Endometrial microvascular endothelial cells (primary cell): ENCODE data around the gene PGGHG. TPM values are rescaled to one million over a fixed set of nuclear protein-coding genes. Genes with fewer than 3 reads are reported as not detected.
"Not testable (repeated sequence)": the region's sequence is repeated elsewhere in the genome, so short reads cannot be mapped to it uniquely, and the experiment has no call there.

Source experiments
- in situ Hi-C: cut with HindIII; loops from 2 replicates; pipeline ENCODE4 v1.10.0; 2017; ENCODE audit warnings: low sequenced_read_pairs, low pct_unique_long_range_greater_than_20kb; ENCODE audit errors: inconsistent ontology term
- total RNA-seq: library from RNA; depleted of rRNA; stranded (reverse); fragments of >200 nt; gene quantifications from one replicate; pipeline ENCODE4 v1.2.3, GENCODE V29; 2015; ENCODE audit errors: inconsistent ontology term

Gene PGGHG
- total RNA-seq, 1 donor from 2014 or later = 9.7 TPM

DNA sequence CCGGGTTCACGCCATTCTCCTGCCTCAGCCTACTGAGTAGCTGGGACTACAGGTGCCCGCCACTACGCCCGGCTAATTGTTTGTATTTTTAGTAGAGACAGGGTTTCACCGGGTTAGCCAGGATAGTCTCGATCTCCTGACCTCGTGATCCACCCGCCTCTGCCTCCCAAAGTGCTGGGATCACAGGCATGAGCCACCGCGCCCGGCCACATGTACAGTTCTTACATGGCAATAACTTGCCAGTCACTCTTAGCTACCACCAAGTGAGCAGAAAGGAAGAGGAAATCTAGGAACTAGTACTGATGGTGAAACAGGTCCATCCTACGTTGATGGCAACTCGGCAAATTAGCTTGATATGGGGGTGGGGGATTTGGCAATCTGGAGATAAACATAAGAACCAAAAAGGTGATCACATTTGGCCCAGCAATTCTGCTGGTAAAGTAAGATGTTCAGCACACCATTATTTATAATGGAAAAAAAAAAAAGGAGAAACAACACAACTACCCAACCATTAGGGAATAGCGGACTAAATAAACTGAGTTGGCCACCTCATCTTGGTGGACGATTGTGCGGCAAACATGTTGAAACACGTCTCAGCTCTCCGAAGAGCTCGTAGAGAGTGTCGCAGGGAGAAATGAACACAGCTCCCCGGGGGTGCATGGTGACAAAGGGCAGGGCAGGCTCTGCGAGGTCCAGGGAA is 5.4 kb upstream of the PGGHG start:
- in situ Hi-C loops = no loop called here

- in situ Hi-C loops = no loop called here
Measured at GRCh38 chr11:284105-285020, 4.6 kb upstream of the PGGHG start.

- in situ Hi-C loops = no loop called here
Measured at GRCh38 chr11:285021-285893, 3.7 kb upstream of the PGGHG start.

- in situ Hi-C loops = no loop called here
Measured at GRCh38 chr11:285894-286220, 3.1 kb upstream of the PGGHG start.

DNA sequence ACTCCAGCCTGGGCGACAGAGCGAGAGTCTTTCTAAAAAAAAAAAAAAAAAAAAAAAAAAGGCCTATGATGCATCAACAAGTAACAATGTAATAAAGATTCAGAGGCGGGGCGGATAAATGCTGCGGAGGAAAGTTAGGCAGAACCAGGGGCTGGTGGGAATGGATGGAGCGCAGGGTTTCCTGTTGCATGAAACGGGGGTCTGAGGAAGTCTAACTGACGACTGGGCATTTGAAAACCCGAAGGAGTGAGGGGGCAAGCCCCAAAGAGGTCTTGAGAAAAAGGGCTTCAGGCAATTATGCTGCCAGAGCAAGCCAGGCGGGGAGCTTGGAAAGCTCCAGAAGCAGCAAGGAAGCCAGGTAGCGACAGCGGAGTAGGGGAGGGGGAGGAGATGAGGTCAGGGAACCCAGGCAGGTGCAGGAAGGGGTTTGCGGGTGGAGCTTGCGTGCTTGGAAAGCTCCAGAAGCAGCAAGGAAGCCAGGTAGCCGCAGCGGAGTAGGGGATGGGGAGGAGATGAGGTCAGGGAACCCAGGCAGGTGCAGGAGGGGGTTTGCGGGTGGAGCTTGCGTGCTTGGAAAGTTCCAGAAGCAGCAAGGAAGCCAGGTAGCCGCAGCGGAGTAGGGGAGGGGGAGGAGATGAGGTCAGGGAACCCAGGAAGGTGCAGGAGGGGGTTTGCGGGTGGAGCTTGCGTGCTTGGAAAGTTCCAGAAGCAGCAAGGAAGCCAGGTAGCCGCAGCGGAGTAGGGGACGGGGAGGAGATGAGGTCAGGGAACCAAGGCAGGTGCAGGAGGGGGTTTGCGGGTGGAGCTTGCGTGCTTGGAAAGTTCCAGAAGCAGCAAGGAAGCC is 1.7 kb upstream of the PGGHG start:
- in situ Hi-C loops = not testable (repeated sequence)

GRCh38 chr11:287821-288477 is 977 bp upstream of the PGGHG start:
- in situ Hi-C loops = no loop called here

GRCh38 chr11:289398-289711 is 429 bp downstream of the PGGHG start:
- in situ Hi-C loops = no loop called here

DNA sequence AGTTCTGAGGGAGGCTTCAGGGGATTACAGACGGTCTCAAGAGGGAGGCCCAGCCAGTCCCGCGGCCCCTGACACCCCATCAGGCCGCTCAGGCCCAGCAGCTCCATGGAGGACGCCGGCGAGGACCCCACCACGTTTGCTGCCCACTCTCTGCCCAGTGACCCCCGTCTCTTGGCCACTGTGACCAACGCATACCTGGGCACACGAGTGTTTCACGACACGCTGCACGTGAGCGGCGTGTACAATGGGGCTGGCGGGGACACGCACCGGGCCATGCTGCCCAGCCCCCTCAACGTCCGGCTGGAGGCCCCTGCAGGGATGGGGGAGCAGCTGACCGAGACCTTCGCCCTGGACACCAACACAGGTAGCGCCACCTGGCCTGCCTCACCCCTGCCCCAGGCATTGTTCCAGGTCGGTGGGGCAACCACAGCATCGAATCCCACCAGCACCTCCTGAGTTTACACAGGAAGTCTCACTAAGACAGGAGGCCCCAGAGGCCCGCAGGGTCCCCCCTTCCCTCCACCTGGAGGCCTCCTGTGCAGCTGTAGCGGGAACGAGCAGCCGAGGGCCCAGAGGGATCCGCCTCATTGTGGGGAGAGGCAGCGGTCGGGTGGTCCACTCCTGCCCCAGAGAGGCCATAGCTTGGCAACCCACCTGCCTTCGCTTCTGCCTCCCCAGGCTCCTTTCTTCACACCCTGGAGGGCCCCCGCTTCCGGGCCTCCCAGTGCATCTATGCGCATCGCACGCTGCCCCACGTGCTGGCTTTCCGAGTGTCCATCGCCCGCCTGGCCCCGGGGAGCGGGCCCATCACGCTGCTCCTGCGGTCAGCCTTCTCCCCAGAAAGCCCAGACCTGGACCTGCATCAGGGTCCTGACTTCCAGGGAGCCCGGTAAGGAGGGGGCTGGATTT is 1.0 kb downstream of the PGGHG start:
- in situ Hi-C loops = no loop called here

GRCh38 chr11:290621-291231 is 1.8 kb downstream of the PGGHG start:
- in situ Hi-C loops = no loop called here

DNA sequence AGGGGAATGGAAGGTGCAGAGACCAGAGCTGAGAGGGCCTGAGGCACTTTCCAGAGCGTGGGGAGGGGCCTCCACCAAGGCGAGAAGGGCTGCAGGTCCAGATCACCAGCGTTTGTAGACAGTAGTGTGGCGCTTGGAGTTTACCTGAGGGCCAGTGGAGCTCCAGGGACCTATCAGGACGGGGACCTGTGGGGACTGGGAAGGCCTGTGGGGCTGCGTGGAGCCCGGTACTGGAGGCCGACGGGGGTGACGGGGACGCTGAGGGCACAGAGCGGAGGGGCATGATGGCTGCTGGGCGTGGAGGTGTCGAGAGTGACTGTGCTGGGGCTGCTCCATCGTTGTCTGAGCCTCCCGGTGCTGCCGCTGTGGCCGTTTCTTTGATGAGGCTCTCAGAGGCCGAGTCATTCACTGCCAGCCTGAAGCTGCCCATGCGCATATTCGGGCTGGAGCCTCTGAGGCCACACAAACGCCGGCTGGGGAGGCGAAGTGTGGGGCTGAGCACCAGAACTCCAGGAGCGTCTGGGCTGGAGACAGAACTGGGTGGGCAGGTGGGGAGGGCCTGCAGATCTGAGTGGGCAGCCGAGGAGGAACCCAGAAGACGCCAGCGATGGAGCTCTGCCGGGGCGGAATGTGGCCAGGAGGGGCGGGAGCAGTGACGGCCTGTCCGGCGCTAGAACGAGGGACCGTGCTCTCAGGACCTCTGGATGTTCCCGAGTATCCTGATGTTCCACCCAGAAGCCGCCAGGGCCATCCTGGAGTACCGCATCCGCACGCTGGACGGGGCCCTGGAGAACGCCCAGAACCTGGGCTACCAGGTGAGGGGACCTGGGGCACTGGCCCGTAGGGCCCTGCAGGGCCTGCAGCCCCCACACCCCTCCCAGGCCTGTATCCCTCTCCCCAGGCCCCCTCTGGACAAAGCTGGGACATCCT is 2.6 kb downstream of the PGGHG start:
- in situ Hi-C loops = no loop called here

DNA sequence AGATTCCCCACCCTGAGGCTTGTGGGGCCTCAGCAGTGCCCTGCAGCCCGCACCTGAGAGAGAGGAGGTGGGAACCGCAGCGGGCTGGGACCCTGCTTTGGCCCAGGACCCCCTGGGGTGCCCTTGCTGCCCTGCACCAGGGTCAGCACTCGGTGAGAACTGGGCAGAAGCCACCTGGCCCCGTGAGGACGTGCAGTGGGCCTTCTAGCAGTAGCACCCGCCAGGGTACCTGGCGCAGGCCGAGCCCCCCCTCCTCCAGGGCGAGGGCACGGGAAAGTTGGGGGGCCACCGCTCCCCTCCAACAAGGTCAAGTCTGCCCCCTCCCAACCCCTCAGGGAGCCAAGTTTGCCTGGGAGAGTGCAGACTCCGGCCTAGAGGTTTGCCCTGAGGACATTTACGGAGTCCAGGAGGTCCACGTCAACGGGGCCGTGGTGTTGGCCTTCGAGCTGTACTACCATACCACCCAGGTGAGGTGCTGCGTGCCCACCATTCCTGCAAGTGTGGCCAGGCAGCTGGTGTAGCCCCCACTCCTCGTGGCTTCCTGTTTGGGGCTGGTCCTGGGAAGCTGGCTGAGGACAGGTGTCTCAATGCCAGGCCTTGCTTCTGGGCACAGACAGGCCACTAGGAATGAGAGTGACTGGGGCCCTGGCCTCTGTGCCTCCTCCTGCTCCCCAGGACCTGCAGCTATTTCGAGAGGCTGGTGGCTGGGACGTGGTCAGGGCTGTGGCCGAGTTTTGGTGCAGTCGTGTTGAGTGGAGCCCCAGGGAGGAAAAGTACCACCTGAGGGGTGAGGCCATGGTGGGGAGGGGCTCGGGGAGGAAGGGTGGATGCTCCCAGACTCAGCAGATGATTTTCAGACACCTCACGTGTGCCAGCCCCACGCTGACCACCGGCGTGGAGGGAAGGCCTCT is 3.5 kb downstream of the PGGHG start:
- in situ Hi-C loops = no loop called here

GRCh38 chr11:293271-293851 is 4.4 kb downstream of the PGGHG start:
- in situ Hi-C loops = no loop called here

DNA sequence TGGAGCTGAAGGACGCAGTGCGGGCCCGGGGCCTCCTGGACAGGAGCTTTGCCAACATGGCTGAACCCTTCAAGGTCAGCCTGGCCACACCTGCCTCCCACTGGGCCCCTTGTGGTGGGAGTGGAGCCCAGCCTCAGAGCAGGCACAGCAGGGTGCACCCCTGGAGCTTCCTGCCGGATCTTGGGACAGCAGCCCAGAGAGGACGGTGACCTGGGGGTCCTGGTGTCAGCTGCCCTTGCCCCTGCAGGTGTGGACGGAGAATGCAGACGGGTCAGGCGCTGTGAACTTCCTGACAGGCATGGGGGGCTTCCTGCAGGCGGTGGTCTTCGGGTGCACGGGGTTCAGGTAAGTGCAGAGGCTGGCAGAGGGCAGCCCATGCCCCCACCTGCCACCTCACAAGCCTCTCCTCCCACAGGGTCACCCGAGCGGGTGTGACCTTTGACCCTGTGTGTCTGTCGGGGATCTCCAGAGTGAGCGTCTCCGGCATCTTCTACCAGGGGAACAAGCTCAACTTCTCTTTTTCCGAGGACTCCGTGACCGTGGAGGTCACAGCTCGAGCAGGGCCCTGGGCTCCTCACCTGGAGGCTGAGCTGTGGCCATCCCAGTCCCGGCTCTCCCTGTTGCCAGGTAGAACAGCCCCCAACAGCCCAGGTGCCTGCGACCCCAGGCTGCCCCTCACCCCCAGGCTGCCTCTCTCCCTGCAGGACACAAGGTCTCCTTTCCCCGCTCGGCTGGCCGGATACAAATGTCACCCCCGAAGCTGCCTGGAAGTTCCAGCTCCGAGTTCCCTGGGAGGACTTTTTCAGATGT is 5.1 kb downstream of the PGGHG start:
- in situ Hi-C loops = no loop called here

- in situ Hi-C loops = no loop called here
Measured at GRCh38 chr11:294780-295179, 5.9 kb downstream of the PGGHG start.
